ENCODE results near the gene TNFRSF25. TPM values are rescaled to one million over a fixed set of nuclear protein-coding genes. Genes with fewer than 3 reads are reported as not detected.
A peak's percentile ranks its signal among the peaks of the same experiment; 100 is the strongest.

The TNFRSF25 gene
- total and polyA plus RNA-seq, 9 of the 15 experiments (the other 6 are each of a cell fraction or from before 2014, with no cell fraction given), result 0.24 to 0.49 TPM; not detected in 7

DNA sequence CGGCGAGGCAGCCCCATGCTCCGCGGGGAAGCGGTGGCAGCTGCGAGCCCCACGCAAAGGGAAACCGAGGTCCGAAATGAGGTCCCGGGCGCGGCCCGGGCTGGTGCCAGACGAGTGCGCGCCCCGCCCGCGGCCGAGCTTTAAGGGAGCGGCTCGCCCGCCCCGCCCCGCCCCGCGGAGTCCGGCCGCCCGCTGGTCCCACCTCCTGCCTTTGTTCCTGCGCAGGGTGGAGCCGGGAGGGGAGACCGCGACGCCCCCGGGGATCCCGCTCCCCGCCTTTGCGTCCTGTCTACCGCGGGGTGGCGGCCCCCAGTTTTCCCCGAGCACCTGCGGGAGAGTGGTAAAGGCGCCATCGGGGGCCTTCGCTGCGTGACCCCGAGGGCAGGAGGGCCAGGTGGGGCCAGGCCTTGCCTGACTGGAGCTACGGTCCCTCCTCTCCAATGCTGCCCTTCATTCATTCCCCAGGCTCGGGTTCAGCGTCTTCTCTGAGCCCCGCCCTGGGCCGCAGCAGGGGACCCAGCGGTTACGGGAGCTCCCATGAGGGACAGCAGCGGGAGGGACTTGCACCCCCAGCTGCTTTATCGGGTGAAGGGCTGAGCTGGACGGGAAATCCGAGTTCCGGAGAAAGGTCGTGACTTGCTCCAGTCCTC, 46.0 kb downstream of the TNFRSF25 start, which contains the start of gene HES2 (continued):
- TF ChIP-seq, protein P1, sequence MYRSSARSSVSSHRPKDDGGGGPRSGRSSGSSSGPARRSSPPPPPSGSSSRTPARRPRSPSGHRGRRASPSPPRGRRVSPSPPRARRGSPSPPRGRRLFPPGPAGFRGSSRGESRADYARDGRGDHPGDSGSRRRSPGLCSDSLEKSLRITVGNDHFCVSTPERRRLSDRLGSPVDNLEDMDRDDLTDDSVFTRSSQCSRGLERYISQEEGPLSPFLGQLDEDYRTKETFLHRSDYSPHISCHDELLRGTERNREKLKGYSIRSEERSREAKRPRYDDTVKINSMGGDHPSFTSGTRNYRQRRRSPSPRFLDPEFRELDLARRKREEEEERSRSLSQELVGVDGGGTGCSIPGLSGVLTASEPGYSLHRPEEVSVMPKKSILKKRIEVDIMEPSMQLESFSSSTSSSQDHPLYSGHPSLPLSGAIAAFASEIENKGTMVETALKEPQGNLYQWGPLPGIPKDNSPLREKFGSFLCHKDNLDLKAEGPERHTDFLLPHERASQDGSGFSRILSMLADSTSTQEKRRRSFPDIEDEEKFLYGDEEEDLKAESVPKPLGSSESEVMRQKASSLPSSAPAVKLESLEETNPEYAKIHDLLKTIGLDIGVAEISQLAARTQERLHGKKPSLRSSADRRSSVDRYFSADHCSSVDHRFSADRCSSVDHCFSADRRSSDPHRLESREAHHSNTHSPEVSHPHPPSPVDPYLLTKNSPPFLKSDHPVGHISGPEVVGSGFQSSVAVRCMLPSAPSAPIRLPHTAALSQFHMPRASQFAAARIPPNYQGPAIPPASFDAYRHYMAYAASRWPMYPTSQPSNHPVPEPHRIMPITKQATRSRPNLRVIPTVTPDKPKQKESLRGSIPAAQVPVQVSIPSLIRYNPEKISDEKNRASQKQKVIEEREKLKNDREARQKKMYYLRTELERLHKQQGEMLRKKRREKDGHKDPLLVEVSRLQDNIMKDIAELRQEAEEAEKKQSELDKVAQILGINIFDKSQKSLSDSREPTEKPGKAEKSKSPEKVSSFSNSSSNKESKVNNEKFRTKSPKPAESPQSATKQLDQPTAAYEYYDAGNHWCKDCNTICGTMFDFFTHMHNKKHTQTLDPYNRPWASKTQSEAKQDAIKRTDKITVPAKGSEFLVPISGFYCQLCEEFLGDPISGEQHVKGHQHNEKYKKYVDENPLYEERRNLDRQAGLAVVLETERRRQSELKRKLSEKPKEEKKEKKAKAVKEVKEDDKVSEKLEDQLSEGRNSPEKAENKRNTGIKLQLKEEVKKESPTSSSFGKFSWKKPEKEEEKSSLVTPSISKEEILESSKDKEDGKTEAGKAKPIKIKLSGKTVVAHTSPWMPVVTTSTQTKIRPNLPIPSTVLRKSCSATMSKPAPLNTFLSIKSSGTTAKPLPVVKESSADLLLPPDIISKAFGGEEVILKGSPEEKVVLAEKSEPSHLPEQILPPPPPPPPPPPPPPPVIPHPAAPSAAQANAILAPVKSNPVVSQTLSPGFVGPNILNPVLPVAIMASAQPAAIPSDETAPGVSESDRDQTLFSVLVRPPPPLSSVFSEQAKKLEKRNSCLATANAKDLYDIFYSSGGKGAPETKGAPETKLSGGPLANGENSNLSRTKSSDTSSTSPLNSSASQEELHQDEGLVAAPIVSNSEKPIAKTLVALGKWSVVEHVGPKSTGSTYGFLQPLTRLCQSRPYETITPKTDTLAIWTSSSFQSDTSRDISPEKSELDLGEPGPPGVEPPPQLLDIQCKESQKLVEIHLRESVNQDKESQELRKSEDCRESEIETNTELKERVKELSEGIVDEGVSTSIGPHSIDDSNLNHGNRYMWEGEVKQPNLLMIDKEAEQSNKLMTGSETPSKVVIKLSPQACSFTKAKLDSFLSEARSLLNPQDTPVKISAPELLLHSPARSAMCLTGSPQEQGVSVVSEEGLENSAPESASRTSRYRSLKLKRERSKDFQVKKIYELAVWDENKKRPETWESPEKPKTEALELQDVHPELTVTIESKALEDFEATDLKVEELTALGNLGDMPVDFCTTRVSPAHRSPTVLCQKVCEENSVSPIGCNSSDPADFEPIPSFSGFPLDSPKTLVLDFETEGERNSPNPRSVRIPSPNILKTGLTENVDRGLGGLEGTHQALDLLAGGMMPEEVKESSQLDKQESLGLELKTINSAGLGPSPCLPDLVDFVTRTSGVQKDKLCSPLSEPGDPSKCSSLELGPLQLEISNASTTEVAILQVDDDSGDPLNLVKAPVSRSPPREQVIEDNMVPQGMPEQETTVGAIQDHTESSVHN (IDR thresholded peaks at IDR 0.05; ENCODE audit: borderline replicate concordance in 1 of 2, low read depth in 1 of 2), result no peak
- TF ChIP-seq ZNF586 (CRISPR knock-in tag; conservative IDR thresholded peaks at IDR 0.05), result no peak
- TF ChIP-seq VEZF1 (CRISPR knock-in tag; IDR thresholded peaks at IDR 0.05), result peak; percentile 55
- TF ChIP-seq, protein P2, sequence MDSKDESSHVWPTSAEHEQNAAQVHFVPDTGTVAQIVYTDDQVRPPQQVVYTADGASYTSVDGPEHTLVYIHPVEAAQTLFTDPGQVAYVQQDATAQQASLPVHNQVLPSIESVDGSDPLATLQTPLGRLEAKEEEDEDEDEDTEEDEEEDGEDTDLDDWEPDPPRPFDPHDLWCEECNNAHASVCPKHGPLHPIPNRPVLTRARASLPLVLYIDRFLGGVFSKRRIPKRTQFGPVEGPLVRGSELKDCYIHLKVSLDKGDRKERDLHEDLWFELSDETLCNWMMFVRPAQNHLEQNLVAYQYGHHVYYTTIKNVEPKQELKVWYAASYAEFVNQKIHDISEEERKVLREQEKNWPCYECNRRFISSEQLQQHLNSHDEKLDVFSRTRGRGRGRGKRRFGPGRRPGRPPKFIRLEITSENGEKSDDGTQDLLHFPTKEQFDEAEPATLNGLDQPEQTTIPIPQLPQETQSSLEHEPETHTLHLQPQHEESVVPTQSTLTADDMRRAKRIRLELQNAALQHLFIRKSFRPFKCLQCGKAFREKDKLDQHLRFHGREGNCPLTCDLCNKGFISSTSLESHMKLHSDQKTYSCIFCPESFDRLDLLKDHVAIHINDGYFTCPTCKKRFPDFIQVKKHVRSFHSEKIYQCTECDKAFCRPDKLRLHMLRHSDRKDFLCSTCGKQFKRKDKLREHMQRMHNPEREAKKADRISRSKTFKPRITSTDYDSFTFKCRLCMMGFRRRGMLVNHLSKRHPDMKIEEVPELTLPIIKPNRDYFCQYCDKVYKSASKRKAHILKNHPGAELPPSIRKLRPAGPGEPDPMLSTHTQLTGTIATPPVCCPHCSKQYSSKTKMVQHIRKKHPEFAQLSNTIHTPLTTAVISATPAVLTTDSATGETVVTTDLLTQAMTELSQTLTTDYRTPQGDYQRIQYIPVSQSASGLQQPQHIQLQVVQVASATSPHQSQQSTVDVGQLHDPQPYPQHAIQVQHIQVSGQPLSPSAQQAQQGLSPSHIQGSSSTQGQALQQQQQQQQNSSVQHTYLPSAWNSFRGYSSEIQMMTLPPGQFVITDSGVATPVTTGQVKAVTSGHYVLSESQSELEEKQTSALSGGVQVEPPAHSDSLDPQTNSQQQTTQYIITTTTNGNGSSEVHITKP (IDR thresholded peaks at IDR 0.05; ENCODE audit: partially characterized antibody), result peak; percentile 22
- no peak for TF ChIP-seq HOMEZ (CRISPR knock-in tag; IDR thresholded peaks at IDR 0.05)
- TF ChIP-seq HMGN3 (IDR thresholded peaks at IDR 0.05; ENCODE audit: borderline replicate concordance, extremely low read depth, insufficient read length, low read depth, low read length), result peak; percentile 11
- no peak for TF ChIP-seq FOXM1 (IDR thresholded peaks at IDR 0.05; ENCODE audit: low read depth)
- TF ChIP-seq FOXM1 (CRISPR knock-in tag; IDR thresholded peaks at IDR 0.05; ENCODE audit: low read depth), result 0 out of 2 replicates have a peak, but pooled peaks have one; percentile 29
